ENCODE results near the gene DTX1.

The DTX1 gene

GRCh38 chr12:113016796-113017195, 39.7 kb upstream of the DTX1 start:
- TF ChIP-seq CTCF (conservative IDR thresholded peaks at IDR 0.05; ENCODE audit: low read depth, low read length) = no peak
- H3K79me2 ChIP-seq (ENCODE audit: insufficient read depth, low read depth) = no peaks in the 10 kb centered on the region
- no peaks in the 10 kb centered on the region for H3K27me3 ChIP-seq (ENCODE audit: insufficient read depth, low read depth)
- H2AFZ ChIP-seq (ENCODE audit: low read depth) = no peak overlapping the region
- no peak overlapping the region for H3K4me2 ChIP-seq
- no peak overlapping the region for H3K27ac ChIP-seq
- H3K4me1 ChIP-seq (ENCODE audit: low read depth, poor library complexity, severe bottlenecking) = no peaks in the 10 kb centered on the region
- no peak overlapping the region for H3K4me3 ChIP-seq (IDR thresholded peaks at IDR 0.05; ENCODE audit: insufficient read depth, low read depth, low read length)
- no peaks in the 10 kb centered on the region for H3K36me3 ChIP-seq (ENCODE audit: insufficient read depth)
- H3K9ac ChIP-seq = no peak overlapping the region
- H4K20me1 ChIP-seq (ENCODE audit: insufficient read depth) = no peaks in the 10 kb centered on the region

- TF ChIP-seq CTCF (conservative IDR thresholded peaks at IDR 0.05; ENCODE audit: low read depth, low read length) = no peak
- Histone ChIP-seq H3K4me2 (no peak overlapping the region), H3K4me3 (IDR thresholded peaks at IDR 0.05; ENCODE audit: insufficient read depth, low read depth, low read length) (no peak overlapping the region), H4K20me1 (ENCODE audit: insufficient read depth) (no peaks in the 10 kb centered on the region), H3K27me3 (ENCODE audit: insufficient read depth, low read depth) (no peaks in the 10 kb centered on the region), H3K4me1 (ENCODE audit: low read depth, poor library complexity, severe bottlenecking) (no peaks in the 10 kb centered on the region), H2AFZ (ENCODE audit: low read depth) (no peak overlapping the region), H3K27ac (no peak overlapping the region), H3K79me2 (ENCODE audit: insufficient read depth, low read depth) (no peaks in the 10 kb centered on the region), H3K36me3 (ENCODE audit: insufficient read depth) (no peaks in the 10 kb centered on the region), H3K9ac (no peak overlapping the region)
Observed at GRCh38 chr12:113019025-113019424, 37.5 kb upstream of the DTX1 start.

GRCh38 chr12:113021500-113021899, 35.0 kb upstream of the DTX1 start:
- H3K79me2 ChIP-seq (ENCODE audit: insufficient read depth, low read depth) = no peaks in the 10 kb centered on the region
- TF ChIP-seq CTCF (conservative IDR thresholded peaks at IDR 0.05; ENCODE audit: low read depth, low read length) = no peak
- H4K20me1 ChIP-seq (ENCODE audit: insufficient read depth) = no peaks in the 10 kb centered on the region
- no peaks in the 10 kb centered on the region for H3K27me3 ChIP-seq (ENCODE audit: insufficient read depth, low read depth)
- no peak overlapping the region for H3K4me3 ChIP-seq (IDR thresholded peaks at IDR 0.05; ENCODE audit: insufficient read depth, low read depth, low read length)
- H3K27ac ChIP-seq = no peak overlapping the region
- no peaks in the 10 kb centered on the region for H3K4me1 ChIP-seq (ENCODE audit: low read depth, poor library complexity, severe bottlenecking)
- no peak overlapping the region for H2AFZ ChIP-seq (ENCODE audit: low read depth)
- no peaks in the 10 kb centered on the region for H3K36me3 ChIP-seq (ENCODE audit: insufficient read depth)
- H3K4me2 ChIP-seq = no peak overlapping the region
- no peak overlapping the region for H3K9ac ChIP-seq

DNA sequence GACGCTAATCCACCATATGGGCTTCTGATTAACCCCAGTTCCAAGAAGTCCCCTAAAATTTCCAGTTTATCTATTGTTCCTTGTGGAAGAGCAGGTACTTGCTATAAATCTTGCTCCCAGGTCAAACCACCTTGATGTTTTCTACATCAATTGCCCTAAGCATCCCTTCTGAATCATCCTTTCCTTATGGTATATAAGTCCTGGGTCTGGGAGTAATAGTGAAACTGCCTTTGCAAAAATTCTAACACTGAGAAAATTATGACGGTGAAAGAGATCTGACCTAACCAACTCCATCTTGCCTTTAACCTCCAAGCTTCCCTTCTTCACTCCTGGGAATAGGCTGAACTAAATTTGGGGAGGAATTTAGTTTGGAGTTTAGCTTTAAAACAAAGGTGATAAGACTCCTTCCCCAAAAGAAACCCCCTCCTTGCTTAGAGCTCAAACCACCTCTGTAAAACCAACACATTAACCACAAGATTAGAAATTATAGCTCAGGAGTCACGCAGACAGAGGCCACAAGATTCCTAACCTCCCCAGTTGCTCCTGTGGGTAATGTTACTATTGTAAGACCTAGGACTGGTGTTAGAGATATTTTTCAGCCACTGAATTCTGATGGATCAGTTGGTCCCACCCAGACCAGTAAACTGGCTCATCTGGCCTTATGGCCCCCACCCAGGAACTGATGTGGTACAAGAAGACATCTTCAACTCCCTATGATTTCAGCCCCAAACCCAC, 33.8 kb upstream of the DTX1 start:
- no peak for TF ChIP-seq CTCF (conservative IDR thresholded peaks at IDR 0.05; ENCODE audit: low read depth, low read length)
- H3K4me1 ChIP-seq (ENCODE audit: low read depth, poor library complexity, severe bottlenecking) = no peaks in the 10 kb centered on the region
- no peaks in the 10 kb centered on the region for H3K36me3 ChIP-seq (ENCODE audit: insufficient read depth)
- H3K79me2 ChIP-seq (ENCODE audit: insufficient read depth, low read depth) = no peaks in the 10 kb centered on the region
- H3K27ac ChIP-seq = no peak overlapping the region
- no peak overlapping the region for H3K4me3 ChIP-seq (IDR thresholded peaks at IDR 0.05; ENCODE audit: insufficient read depth, low read depth, low read length)
- H2AFZ ChIP-seq (ENCODE audit: low read depth) = no peak overlapping the region
- H4K20me1 ChIP-seq (ENCODE audit: insufficient read depth) = no peaks in the 10 kb centered on the region
- H3K9ac ChIP-seq = no peak overlapping the region
- H3K4me2 ChIP-seq = no peak overlapping the region
- no peaks in the 10 kb centered on the region for H3K27me3 ChIP-seq (ENCODE audit: insufficient read depth, low read depth)
